HEK293 (cell line): ENCODE measurements around the gene PACS1.

ENCODE experiments used
- CTCF ChIA-PET: fragments of 350-600 bp; formaldehyde crosslinking; extraction: SDS; loops from one replicate; lab custom pipeline; 2021; ENCODE audit warnings: antibody characterized with exemption; lab: Yijun Ruan, JAX
- POLR2A ChIA-PET: fragments of 300-600 bp; formaldehyde crosslinking; extraction: SDS; loops from one replicate; lab custom pipeline; 2020; ENCODE audit warnings: antibody characterized with exemption, inconsistent platforms; lab: Yijun Ruan, JAX
- H3K27ac ChIP-seq: fragments of 200-500 bp; sonication (Bioruptor generic); 2 replicates; pipeline ENCODE4 v1.5.1; 2014; ENCODE audit warnings: low read depth, low read length, control low read depth, inconsistent platforms; ENCODE audit errors: extremely low read depth
- H3K36me3 ChIP-seq, 2 experiments: fragments of 200-500 bp in 1 of 2; sonication (Bioruptor generic) in 1 of 2; 1 replicate in 1 of 2; 2 replicates in 1 of 2; pipeline ENCODE4 v1.5.1; 2014 to 2017; ENCODE audit warnings: inconsistent platforms in 2 of 2, low read length in 2 of 2; ENCODE audit not compliant: control insufficient read depth in 2 of 2, insufficient read depth in 1 of 2
- H3K4me1 ChIP-seq: fragments of 200-500 bp; sonication (Bioruptor generic); 2 replicates; pipeline ENCODE4 v1.5.1; 2014; ENCODE audit warnings: mild to moderate bottlenecking, low read length, inconsistent platforms; ENCODE audit not compliant: control insufficient read depth, insufficient read depth
- H3K4me3 ChIP-seq: 2 replicates; pipeline ENCODE4 v1.5.1; 2011; ENCODE audit warnings: low read depth, mild to moderate bottlenecking, control low read depth, low read length, moderate library complexity
- H3K9me3 ChIP-seq: fragments of 200-500 bp; sonication (Bioruptor generic); 2 replicates; pipeline ENCODE4 v1.5.1; 2014; ENCODE audit warnings: low read depth, low read length, inconsistent platforms; ENCODE audit not compliant: control insufficient read depth, insufficient read depth
- SALL2 ChIP-seq: fragments of 450-650 bp; formaldehyde crosslinking; IDR thresholded peaks from 2 replicates; pipeline ENCODE4 v1.5.0; 2017; ENCODE audit warnings: missing biosample characterization, mild to moderate bottlenecking, missing genetic modification characterization, borderline replicate concordance
- ZFP69B ChIP-seq: fragments of 450-650 bp; formaldehyde crosslinking; IDR thresholded peaks from 2 replicates; pipeline ENCODE4 v1.5.1; 2016; ENCODE audit warnings: missing biosample characterization, missing genetic modification characterization
- ZNF266 ChIP-seq: fragments of 450-650 bp; formaldehyde crosslinking; IDR thresholded peaks from 2 replicates; pipeline ENCODE4 v1.5.1; 2016; ENCODE audit warnings: missing biosample characterization, missing genetic modification characterization, low read depth
- ZNF274 ChIP-seq, 2 experiments: fragments of 200-500 bp in 1 of 2; fragments of 450-650 bp in 1 of 2; sonication (Bioruptor generic) in 1 of 2; formaldehyde crosslinking in 1 of 2; IDR thresholded peaks; 2 replicates each; pipeline versions ENCODE4 v1.5.1 to v1.6.1; 2014 to 2016; ENCODE audit warnings: borderline replicate concordance in 1 of 2, inconsistent platforms in 1 of 2, low read length in 1 of 2, missing biosample characterization in 1 of 2, missing genetic modification characterization in 1 of 2
- ZNF501 ChIP-seq: fragments of 450-650 bp; formaldehyde crosslinking; IDR thresholded peaks from 2 replicates; pipeline ENCODE4 v1.5.1; 2016; ENCODE audit warnings: missing biosample characterization, missing genetic modification characterization
- ZNF521 ChIP-seq: fragments of 450-650 bp; formaldehyde crosslinking; IDR thresholded peaks from 2 replicates; pipeline ENCODE4 v1.5.1; 2017; ENCODE audit warnings: missing biosample characterization, mild to moderate bottlenecking, missing genetic modification characterization
- ZNF548 ChIP-seq: fragments of 450-650 bp; formaldehyde crosslinking; IDR thresholded peaks from 2 replicates; pipeline ENCODE4 v1.5.1; 2016; ENCODE audit warnings: missing biosample characterization, missing genetic modification characterization
- ZNF621 ChIP-seq: fragments of 450-650 bp; formaldehyde crosslinking; IDR thresholded peaks from 2 replicates; pipeline ENCODE4 v1.5.1; 2017; ENCODE audit warnings: missing biosample characterization, missing genetic modification characterization
- ZNF776 ChIP-seq: fragments of 450-650 bp; formaldehyde crosslinking; IDR thresholded peaks from 2 replicates; pipeline ENCODE4 v1.5.0; 2017; ENCODE audit warnings: missing biosample characterization, missing genetic modification characterization, borderline replicate concordance
- TF ChIP-seq, protein P1 (sequence below): fragments of 450-650 bp; formaldehyde crosslinking; IDR thresholded peaks from 2 replicates; pipeline ENCODE4 v1.5.1; 2016; ENCODE audit warnings: missing biosample characterization, missing genetic modification characterization
- TF ChIP-seq, protein P2 (sequence below): fragments of 450-650 bp; formaldehyde crosslinking; IDR thresholded peaks from 2 replicates; pipeline ENCODE4 v1.5.1; 2016; ENCODE audit warnings: missing biosample characterization, missing genetic modification characterization
- TF ChIP-seq, protein P3 (sequence below): sonication (generic); formaldehyde crosslinking; IDR thresholded peaks from 2 replicates; pipeline ENCODE4 v1.8.1; 2022; ENCODE audit warnings: mild to moderate bottlenecking, moderate library complexity, missing genetic modification reagents
- TF ChIP-seq, protein P4 (sequence below): fragments of 450-650 bp; formaldehyde crosslinking; IDR thresholded peaks from 2 replicates; pipeline ENCODE4 v1.5.0; 2017; ENCODE audit warnings: missing biosample characterization, missing genetic modification characterization, borderline replicate concordance
- TF ChIP-seq, protein P5 (sequence below): fragments of 450-650 bp; formaldehyde crosslinking; IDR thresholded peaks from 2 replicates; pipeline ENCODE4 v1.5.1; 2016; ENCODE audit warnings: missing biosample characterization, missing genetic modification characterization, borderline replicate concordance
- TF ChIP-seq, protein P6 (sequence below): fragments of 450-650 bp; formaldehyde crosslinking; optimal IDR thresholded peaks from 2 replicates; pipeline ENCODE3; 2016; ENCODE audit warnings: missing biosample characterization, mild to moderate bottlenecking, missing genetic modification characterization
- TF ChIP-seq, protein P7 (sequence below): fragments of 450-650 bp; formaldehyde crosslinking; IDR thresholded peaks from 2 replicates; pipeline ENCODE4 v1.5.1; 2016; ENCODE audit warnings: missing biosample characterization, missing genetic modification characterization
- TF ChIP-seq, protein P8 (sequence below): fragments of 450-650 bp; formaldehyde crosslinking; IDR thresholded peaks from 2 replicates; pipeline ENCODE4 v1.5.1; 2016; ENCODE audit warnings: missing biosample characterization, missing genetic modification characterization

The PACS1 gene

DNA sequence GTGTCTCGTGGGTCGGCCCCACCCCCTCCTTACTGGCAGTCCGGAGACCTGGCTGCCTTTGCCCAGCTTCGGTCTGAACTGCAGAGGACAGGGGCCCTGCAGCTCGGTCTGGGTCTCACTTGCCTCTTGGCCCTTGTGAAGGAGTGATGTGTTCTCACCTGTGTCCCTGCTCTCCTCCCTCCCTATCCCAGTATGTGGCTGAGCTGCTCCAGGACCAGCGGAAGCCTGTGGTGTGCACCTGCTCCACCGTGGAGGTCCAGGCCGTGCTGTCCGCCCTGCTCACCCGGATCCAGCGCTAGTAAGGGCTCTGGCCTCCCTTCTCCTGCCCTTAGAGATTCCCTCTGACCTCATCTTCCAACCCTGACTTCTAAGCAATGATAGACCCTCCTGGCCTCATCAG lies 162.7 kb downstream of the PACS1 start:
- CTCF ChIA-PET, result interaction anchor here (0.7 kb wide), 1 partner anchor 115 kb away, joined by 5 read pairs; no protein-coding TSS in a partner anchor
- TF ChIP-seq ZNF501 (tag by site-specific recombination) (no peak), SALL2 (tag by site-specific recombination) (no peak), ZNF274 (IDR thresholded peaks at IDR 0.05; ENCODE audit: low read length) (no peak), ZNF274 (tag by site-specific recombination; IDR thresholded peaks at IDR 0.05; ENCODE audit: borderline replicate concordance) (no peak), ZNF521 (tag by site-specific recombination) (no peak), ZFP69B (no peak), ZNF548 (no peak), ZNF266 (tag by site-specific recombination) (no peak), ZNF621 (tag by site-specific recombination) (no peak), ZNF776 (tag by site-specific recombination) (no peak)
- TF ChIP-seq, protein P1, sequence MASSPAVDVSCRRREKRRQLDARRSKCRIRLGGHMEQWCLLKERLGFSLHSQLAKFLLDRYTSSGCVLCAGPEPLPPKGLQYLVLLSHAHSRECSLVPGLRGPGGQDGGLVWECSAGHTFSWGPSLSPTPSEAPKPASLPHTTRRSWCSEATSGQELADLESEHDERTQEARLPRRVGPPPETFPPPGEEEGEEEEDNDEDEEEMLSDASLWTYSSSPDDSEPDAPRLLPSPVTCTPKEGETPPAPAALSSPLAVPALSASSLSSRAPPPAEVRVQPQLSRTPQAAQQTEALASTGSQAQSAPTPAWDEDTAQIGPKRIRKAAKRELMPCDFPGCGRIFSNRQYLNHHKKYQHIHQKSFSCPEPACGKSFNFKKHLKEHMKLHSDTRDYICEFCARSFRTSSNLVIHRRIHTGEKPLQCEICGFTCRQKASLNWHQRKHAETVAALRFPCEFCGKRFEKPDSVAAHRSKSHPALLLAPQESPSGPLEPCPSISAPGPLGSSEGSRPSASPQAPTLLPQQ (tag by site-specific recombination), result no peak
- TF ChIP-seq, protein P2, sequence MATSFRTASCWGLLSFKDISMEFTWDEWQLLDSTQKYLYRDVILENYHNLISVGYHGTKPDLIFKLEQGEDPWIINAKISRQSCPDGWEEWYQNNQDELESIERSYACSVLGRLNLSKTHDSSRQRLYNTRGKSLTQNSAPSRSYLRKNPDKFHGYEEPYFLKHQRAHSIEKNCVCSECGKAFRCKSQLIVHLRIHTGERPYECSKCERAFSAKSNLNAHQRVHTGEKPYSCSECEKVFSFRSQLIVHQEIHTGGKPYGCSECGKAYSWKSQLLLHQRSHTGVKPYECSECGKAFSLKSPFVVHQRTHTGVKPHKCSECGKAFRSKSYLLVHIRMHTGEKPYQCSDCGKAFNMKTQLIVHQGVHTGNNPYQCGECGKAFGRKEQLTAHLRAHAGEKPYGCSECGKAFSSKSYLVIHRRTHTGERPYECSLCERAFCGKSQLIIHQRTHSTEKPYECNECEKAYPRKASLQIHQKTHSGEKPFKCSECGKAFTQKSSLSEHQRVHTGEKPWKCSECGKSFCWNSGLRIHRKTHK (tag by site-specific recombination), result no peak
- TF ChIP-seq, protein P3, sequence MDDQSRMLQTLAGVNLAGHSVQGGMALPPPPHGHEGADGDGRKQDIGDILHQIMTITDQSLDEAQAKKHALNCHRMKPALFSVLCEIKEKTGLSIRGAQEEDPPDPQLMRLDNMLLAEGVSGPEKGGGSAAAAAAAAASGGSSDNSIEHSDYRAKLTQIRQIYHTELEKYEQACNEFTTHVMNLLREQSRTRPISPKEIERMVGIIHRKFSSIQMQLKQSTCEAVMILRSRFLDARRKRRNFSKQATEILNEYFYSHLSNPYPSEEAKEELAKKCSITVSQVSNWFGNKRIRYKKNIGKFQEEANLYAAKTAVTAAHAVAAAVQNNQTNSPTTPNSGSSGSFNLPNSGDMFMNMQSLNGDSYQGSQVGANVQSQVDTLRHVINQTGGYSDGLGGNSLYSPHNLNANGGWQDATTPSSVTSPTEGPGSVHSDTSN, result no peak
- TF ChIP-seq, protein P4, sequence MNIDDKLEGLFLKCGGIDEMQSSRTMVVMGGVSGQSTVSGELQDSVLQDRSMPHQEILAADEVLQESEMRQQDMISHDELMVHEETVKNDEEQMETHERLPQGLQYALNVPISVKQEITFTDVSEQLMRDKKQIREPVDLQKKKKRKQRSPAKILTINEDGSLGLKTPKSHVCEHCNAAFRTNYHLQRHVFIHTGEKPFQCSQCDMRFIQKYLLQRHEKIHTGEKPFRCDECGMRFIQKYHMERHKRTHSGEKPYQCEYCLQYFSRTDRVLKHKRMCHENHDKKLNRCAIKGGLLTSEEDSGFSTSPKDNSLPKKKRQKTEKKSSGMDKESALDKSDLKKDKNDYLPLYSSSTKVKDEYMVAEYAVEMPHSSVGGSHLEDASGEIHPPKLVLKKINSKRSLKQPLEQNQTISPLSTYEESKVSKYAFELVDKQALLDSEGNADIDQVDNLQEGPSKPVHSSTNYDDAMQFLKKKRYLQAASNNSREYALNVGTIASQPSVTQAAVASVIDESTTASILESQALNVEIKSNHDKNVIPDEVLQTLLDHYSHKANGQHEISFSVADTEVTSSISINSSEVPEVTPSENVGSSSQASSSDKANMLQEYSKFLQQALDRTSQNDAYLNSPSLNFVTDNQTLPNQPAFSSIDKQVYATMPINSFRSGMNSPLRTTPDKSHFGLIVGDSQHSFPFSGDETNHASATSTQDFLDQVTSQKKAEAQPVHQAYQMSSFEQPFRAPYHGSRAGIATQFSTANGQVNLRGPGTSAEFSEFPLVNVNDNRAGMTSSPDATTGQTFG, result no peak
- TF ChIP-seq, protein P5, sequence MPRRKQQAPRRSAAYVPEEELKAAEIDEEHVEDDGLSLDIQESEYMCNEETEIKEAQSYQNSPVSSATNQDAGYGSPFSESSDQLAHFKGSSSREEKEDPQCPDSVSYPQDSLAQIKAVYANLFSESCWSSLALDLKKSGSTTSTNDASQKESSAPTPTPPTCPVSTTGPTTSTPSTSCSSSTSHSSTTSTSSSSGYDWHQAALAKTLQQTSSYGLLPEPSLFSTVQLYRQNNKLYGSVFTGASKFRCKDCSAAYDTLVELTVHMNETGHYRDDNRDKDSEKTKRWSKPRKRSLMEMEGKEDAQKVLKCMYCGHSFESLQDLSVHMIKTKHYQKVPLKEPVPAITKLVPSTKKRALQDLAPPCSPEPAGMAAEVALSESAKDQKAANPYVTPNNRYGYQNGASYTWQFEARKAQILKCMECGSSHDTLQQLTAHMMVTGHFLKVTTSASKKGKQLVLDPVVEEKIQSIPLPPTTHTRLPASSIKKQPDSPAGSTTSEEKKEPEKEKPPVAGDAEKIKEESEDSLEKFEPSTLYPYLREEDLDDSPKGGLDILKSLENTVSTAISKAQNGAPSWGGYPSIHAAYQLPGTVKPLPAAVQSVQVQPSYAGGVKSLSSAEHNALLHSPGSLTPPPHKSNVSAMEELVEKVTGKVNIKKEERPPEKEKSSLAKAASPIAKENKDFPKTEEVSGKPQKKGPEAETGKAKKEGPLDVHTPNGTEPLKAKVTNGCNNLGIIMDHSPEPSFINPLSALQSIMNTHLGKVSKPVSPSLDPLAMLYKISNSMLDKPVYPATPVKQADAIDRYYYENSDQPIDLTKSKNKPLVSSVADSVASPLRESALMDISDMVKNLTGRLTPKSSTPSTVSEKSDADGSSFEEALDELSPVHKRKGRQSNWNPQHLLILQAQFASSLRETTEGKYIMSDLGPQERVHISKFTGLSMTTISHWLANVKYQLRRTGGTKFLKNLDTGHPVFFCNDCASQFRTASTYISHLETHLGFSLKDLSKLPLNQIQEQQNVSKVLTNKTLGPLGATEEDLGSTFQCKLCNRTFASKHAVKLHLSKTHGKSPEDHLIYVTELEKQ, result no peak
- TF ChIP-seq, protein P6, sequence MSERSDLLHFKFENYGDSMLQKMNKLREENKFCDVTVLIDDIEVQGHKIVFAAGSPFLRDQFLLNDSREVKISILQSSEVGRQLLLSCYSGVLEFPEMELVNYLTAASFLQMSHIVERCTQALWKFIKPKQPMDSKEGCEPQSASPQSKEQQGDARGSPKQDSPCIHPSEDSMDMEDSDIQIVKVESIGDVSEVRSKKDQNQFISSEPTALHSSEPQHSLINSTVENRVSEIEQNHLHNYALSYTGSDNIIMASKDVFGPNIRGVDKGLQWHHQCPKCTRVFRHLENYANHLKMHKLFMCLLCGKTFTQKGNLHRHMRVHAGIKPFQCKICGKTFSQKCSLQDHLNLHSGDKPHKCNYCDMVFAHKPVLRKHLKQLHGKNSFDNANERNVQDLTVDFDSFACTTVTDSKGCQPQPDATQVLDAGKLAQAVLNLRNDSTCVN (tag by site-specific recombination), result no peak
- TF ChIP-seq, protein P7, sequence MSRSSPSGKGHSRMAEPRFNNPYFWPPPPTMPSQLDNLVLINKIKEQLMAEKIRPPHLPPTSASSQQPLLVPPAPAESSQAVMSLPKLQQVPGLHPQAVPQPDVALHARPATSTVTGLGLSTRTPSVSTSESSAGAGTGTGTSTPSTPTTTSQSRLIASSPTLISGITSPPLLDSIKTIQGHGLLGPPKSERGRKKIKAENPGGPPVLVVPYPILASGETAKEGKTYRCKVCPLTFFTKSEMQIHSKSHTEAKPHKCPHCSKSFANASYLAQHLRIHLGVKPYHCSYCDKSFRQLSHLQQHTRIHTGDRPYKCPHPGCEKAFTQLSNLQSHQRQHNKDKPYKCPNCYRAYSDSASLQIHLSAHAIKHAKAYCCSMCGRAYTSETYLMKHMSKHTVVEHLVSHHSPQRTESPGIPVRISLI (tag by site-specific recombination), result no peak
- TF ChIP-seq, protein P8, sequence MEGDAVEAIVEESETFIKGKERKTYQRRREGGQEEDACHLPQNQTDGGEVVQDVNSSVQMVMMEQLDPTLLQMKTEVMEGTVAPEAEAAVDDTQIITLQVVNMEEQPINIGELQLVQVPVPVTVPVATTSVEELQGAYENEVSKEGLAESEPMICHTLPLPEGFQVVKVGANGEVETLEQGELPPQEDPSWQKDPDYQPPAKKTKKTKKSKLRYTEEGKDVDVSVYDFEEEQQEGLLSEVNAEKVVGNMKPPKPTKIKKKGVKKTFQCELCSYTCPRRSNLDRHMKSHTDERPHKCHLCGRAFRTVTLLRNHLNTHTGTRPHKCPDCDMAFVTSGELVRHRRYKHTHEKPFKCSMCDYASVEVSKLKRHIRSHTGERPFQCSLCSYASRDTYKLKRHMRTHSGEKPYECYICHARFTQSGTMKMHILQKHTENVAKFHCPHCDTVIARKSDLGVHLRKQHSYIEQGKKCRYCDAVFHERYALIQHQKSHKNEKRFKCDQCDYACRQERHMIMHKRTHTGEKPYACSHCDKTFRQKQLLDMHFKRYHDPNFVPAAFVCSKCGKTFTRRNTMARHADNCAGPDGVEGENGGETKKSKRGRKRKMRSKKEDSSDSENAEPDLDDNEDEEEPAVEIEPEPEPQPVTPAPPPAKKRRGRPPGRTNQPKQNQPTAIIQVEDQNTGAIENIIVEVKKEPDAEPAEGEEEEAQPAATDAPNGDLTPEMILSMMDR, result no peak
- H3K9me3 ChIP-seq, result no peaks in the 10 kb centered on the region
- H3K36me3 ChIP-seq, result peaks cover 0 to 65% of the 10 kb centered on the region in 2 experiments; a peak in 2 of 3 replicates
- no peaks in the 10 kb centered on the region for H3K4me1 ChIP-seq
- POLR2A ChIA-PET, result interaction anchor here (0.5 kb wide), 1 partner anchor 114 kb away, joined by 9 read pairs; no protein-coding TSS in a partner anchor
- H3K27ac ChIP-seq, result no peak overlapping the region
- no peak overlapping the region for H3K4me3 ChIP-seq
